Inferior parietal cortex (tissue), 1 donor: Measurements from ENCODE around the gene CEP41.
"Not testable (repeated sequence)": the region's sequence is repeated elsewhere in the genome, so short reads cannot be mapped to it uniquely, and the experiment has no call there.

ENCODE experiments used
- DNase-seq: peaks from one replicate; pipeline ENCODE4 v3.0.0-alpha.2; 2016; ENCODE audit errors: extremely low spot score

The CEP41 gene

DNA sequence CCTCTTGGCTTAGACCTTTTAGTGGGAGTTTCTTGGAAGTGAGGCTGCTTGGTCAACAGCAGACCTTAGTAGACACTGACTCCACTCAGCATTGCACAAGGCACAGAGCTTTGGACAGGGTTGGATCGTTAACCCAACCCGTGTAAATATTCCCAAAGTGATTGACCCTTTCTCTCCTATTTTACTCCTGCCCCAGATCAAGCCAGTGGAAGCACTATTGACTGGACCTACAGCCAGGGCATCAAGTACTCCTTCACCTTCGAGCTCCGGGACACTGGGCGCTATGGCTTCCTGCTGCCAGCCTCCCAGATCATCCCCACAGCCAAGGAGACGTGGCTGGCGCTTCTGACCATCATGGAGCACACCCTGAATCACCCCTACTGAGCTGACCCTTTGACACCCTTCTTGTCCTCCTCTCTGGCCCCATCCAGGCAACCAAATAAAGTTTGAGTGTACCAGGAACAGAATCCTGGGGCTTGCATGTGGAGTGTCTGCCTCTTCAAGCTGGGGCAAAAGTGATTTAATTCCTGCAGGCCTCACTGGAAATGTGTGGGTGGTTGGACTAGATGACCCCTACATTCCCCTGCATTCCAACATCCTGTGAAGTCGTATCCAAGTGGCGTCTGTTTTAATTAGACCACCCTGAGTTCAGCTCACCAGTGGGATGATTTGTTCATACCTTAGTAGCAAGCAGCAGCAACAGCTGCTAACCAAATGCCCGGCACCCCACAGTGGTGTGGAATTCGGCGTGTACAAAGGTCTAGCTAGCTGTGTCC lies 53.0 kb downstream of the CEP41 start:
- no peak for DNase-seq

DNA sequence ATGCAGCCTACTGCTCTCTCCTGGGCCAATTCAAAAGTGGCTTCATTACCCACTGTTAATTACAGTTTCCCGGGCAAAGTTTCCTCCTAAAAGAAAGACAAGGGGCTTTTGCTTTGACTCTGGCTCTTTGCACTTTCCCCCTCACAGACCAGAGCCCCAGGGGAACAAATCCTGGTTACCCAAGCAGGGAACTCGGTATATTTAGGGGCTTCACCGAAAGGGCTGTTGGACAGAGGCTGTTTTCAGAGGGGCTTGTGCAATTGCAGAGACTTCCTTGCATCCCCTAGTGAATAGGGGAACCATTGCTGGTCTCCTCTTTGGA lies 53.5 kb downstream of the CEP41 start:
- DNase-seq: no peak

GRCh38 chr7:130386876-130387275 lies 53.9 kb downstream of the CEP41 start:
- no peak for DNase-seq

DNA sequence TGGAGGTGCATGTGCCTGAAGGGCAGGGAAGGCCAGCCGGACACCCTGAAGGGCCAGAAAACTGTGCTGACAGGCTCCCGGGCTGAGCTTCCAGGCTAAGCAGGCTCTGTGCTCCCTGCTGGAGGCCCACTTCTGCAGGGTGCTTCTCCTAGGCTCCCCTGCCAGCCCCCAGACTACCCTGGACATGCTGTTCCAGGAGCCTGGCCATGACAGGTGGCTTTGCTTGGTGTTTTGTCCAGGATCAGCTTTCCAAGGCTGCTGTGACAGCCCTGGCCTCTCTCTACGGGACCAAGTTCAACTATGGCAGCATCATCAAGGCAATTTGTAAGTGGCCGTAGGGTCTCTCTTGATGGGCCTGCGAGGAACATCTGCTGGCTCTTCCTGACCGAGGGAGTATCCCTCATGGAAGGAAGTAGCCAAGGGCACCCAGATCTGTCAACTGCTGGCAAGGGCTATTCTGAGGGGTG lies 55.2 kb downstream of the CEP41 start:
- no peak for DNase-seq

- DNase-seq: no peak
Observed at GRCh38 chr7:130384841-130385599, 55.8 kb downstream of the CEP41 start.

DNA sequence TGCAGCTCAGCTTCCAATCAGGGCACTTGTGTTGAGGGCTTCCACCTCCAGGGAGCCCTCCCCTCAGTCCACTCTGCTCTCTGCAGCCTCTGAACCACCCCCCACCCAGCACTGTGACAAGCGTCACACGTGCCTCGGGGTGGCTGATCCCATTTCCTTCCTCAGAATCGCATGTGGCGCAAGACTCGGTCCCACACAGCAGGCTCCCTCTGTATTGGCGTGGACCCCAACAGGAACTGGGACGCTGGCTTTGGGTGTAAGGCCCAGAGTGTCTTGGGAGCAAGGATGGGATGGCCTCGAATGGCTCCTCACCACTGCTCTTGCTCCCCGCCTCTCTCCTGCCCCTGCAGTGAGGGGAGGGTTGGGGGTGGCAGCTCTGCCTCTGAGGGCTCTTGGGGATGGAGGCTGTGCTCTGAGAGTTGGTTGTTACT lies 56.4 kb downstream of the CEP41 start:
- DNase-seq: no peak

DNA sequence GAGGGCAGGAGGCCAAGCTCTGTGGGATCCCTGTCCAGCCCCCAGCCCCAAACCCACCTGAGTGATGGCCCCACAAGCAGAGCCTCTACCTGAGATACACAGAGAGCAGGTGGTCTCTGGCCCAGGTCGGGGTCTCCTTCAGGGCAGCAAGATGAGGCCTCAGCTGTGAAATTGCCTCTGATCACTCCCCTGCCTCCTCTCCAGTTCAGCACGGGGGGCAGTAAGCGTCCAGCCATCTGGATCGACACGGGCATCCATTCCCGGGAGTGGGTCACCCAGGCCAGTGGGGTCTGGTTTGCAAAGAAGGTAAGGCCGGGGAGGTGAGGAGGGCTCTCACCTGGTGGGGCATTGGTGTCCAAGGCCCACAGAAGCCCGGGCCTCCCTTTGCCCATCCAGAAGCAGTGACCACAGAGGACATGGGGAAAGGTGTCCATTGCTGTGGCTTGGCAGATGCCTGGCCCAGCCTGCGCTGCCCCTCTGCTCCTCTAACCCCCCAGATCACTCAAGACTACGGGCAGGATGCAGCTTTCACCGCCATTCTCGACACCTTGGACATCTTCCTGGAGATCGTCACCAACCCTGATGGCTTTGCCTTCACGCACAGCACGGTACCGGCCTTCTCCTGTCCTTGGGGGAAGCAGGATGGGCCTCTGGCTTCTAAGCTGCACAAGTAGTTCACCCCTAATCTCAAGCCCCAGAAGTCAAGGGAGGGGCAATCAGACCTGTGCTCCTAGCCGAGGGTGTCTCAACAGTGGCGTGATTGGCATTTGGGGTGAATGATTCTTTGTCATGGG lies 57.4 kb downstream of the CEP41 start:
- DNase-seq: no peak

- DNase-seq: no peak
Observed at GRCh38 chr7:130381468-130382312, 59.1 kb downstream of the CEP41 start.

DNA sequence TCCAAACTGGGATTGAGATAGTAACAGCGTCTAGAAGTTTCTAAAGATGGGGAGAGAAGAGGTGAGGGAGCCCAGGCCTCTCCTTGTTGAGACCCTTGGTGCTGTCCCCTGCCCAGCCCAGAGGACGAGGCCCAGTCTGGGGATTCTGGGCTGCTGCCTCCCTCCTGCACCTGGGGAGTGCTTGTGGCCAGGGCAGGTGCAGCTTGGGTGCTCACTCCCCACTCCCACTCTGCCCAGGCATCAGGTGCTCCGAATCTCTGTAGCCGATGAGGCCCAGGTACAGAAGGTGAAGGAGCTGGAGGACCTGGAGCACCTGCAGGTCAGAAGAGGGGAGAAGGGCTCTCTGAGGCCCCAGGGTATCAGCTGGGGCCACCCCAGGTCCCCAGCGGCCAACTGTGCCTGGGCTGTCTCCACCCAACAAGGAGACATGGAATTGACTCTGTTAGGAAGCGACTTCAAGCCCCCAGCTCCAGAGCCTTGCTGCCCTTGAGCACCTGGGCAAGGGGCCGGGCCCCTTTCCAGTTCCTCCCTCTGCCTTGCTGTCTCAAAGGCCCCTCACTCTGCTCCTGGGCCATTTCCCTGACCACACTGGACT lies 59.9 kb downstream of the CEP41 start:
- DNase-seq: no peak

DNA sequence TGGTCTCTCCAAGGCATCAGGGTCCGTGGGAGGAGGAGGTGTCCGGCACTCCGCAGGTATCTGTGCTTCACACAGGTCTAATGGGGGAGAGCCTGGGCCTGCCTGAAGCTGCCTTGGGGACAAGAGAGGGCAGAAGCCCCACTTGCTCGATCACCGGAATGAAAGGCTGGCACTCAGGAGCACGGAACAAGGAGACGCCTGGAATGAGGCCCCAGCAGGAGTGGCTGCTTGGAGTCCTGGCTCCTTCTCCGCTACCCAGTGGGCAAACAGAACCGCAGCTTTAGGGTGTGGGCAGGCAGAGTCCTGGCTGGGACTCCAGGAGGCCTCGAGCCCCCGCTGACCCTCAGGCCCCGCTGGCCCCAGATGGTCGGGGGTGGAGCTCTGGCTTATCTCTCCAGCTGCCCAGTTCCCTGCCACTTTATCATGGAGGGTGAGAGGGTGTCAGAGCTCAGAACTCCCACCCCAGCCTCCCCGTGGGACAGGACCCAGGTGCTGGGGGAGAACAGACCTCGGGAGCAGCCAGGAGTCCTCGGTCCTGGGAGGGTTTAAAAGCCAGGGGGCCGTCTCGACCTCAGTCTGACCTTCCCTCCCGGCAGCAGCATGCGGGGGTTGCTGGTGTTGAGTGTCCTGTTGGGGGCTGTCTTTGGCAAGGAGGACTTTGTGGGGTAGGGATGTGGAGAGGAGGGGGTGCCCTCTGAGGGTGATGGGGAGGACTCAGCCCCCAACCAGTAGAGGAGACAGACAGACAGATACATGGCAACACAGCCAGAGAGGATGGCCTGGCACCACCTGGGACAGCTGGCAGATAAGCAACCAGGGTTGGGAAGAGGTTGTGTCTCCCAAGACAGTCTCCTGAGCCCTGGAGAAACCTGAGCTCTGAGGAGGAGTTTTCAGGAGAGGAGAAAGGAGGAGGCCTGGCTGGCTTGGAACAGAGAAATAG lies 60.6 kb downstream of the CEP41 start, which contains the start of gene CPA1:
TSS of gene CPA1 (plus strand) at position 574 of the 940 bp plus-strand sequence. CDS start at position 601, 27 bp downstream.
- DNase-seq: no peak

- DNase-seq: no peak
Observed at GRCh38 chr7:130379532-130379920, 61.3 kb downstream of the CEP41 start.

GRCh38 chr7:130379019-130379418 lies 61.8 kb downstream of the CEP41 start:
- DNase-seq: no peak

DNA sequence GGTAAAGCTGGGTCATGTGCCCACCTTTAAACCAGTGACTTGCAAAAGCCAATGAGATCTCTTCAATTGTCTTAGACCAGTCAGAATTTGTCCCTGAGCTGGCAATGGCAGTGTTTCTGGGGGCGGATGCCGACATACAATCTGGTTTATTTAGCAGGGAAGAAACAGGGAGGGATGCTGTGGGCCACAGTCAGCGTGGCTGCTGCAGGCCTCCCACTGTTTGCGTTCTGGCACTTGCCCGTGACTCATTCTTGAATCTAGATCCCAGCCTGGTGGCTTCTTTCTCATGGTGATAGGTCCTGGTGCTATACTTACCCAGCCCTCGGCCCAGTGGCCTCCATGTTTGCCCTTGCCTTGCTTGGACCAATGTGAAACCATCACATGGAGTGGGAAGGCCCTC lies 63.6 kb downstream of the CEP41 start:
- no peak for DNase-seq

DNA sequence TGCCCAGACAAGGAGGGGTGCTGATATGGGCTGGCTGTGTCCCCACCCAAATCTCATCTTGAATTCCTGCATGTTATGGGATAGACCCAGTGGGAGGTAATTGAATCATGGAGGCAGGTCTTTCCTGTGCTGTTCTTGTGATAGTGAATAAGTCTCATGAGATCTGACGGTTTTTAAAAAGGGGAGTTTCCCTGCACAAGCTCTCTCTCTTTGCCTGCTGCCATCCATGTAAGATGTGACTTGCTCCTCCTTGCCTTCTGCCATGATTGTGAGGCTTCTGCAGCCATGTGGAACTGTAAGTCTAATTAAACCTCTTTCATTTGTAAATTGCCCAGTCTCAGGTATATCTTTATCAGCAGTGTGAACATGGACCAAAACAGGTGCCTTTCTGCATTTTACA lies 64.4 kb downstream of the CEP41 start:
- not testable (repeated sequence) for DNase-seq

GRCh38 chr7:130374507-130374906 lies 66.3 kb downstream of the CEP41 start:
- DNase-seq: no peak

- DNase-seq: no peak
Observed at GRCh38 chr7:130372402-130373165, 68.2 kb downstream of the CEP41 start.

GRCh38 chr7:130371046-130371445 lies 69.8 kb downstream of the CEP41 start:
- no peak for DNase-seq

DNA sequence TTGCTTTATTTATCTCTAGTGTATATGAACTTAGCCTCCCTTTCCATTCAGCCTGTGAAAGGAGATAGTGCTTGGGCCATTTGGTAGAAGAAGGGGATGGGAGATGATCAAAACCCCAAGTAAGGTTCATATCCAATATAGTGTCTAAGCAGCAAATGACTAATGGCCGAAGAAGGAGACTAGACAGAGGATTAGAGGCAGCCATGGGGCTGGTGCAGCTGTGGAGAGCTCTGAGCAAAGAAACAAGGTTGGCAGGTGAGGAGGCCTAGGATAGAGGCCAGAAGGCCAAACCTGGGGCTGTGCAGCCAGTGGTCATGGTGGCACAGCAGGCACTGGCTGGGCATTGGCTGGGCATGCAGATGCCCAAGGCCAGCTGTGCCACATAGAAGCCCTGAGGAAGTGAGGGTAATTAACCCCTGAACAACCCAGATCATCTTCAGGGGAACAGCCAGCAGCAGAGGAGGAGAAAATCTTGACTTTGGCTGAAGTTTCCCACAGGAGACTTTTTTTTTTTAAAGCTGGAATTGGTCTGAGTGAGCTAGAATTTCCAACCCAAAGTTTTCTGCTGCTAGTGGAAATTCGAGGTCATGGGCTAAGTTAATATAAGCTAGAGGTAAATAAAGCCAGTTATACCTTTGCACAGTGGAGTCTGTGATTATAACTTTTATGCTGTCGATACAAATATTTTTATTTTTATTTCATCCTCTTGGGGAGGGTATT lies 70.8 kb downstream of the CEP41 start:
- no peak for DNase-seq
